ENCODE results near the gene RBM38. TPM values are rescaled to one million over a fixed set of nuclear protein-coding genes. Genes with fewer than 3 reads are reported as not detected.
A peak's percentile ranks its signal among the peaks of the same experiment; 100 is the strongest.

Gene RBM38
- total and polyA plus RNA-seq, 9 of the 15 experiments (the other 6 are each of a cell fraction or from before 2014, with no cell fraction given), result 0.28 to 82.4 (median 33.2) TPM

DNA sequence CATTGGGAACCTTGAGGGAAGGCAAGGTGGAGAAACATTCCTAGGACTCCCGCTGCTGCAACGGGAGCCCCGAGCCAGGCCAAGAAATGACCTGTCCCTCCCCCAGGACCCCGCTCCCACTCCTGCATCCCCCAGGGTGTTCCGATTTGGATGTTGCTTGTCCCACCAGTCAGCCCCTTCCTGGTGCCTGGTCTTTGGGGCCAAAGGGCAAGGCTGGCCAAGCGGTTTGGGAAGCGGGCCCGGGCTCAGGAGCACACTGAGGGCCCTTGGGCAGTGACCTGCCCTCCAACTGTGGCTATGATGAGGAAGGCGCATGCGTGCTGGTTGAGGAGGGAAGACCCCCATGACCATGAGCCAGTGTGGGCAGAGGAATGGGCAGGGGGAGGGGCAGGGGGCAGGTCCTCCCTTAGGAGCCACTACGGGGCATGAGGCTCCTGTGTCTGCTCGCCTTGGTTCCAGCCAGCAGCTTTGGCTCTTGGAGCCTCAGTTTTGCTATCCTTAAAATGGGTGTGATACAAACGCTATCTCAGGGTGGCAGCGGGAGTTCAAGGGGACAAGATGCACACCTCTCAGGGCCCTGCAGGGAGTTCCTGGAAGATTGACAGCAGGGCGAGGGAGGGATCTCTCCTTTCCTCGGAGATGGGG, 50.4 kb downstream of the RBM38 start (continued):
- TF ChIP-seq, protein P1, sequence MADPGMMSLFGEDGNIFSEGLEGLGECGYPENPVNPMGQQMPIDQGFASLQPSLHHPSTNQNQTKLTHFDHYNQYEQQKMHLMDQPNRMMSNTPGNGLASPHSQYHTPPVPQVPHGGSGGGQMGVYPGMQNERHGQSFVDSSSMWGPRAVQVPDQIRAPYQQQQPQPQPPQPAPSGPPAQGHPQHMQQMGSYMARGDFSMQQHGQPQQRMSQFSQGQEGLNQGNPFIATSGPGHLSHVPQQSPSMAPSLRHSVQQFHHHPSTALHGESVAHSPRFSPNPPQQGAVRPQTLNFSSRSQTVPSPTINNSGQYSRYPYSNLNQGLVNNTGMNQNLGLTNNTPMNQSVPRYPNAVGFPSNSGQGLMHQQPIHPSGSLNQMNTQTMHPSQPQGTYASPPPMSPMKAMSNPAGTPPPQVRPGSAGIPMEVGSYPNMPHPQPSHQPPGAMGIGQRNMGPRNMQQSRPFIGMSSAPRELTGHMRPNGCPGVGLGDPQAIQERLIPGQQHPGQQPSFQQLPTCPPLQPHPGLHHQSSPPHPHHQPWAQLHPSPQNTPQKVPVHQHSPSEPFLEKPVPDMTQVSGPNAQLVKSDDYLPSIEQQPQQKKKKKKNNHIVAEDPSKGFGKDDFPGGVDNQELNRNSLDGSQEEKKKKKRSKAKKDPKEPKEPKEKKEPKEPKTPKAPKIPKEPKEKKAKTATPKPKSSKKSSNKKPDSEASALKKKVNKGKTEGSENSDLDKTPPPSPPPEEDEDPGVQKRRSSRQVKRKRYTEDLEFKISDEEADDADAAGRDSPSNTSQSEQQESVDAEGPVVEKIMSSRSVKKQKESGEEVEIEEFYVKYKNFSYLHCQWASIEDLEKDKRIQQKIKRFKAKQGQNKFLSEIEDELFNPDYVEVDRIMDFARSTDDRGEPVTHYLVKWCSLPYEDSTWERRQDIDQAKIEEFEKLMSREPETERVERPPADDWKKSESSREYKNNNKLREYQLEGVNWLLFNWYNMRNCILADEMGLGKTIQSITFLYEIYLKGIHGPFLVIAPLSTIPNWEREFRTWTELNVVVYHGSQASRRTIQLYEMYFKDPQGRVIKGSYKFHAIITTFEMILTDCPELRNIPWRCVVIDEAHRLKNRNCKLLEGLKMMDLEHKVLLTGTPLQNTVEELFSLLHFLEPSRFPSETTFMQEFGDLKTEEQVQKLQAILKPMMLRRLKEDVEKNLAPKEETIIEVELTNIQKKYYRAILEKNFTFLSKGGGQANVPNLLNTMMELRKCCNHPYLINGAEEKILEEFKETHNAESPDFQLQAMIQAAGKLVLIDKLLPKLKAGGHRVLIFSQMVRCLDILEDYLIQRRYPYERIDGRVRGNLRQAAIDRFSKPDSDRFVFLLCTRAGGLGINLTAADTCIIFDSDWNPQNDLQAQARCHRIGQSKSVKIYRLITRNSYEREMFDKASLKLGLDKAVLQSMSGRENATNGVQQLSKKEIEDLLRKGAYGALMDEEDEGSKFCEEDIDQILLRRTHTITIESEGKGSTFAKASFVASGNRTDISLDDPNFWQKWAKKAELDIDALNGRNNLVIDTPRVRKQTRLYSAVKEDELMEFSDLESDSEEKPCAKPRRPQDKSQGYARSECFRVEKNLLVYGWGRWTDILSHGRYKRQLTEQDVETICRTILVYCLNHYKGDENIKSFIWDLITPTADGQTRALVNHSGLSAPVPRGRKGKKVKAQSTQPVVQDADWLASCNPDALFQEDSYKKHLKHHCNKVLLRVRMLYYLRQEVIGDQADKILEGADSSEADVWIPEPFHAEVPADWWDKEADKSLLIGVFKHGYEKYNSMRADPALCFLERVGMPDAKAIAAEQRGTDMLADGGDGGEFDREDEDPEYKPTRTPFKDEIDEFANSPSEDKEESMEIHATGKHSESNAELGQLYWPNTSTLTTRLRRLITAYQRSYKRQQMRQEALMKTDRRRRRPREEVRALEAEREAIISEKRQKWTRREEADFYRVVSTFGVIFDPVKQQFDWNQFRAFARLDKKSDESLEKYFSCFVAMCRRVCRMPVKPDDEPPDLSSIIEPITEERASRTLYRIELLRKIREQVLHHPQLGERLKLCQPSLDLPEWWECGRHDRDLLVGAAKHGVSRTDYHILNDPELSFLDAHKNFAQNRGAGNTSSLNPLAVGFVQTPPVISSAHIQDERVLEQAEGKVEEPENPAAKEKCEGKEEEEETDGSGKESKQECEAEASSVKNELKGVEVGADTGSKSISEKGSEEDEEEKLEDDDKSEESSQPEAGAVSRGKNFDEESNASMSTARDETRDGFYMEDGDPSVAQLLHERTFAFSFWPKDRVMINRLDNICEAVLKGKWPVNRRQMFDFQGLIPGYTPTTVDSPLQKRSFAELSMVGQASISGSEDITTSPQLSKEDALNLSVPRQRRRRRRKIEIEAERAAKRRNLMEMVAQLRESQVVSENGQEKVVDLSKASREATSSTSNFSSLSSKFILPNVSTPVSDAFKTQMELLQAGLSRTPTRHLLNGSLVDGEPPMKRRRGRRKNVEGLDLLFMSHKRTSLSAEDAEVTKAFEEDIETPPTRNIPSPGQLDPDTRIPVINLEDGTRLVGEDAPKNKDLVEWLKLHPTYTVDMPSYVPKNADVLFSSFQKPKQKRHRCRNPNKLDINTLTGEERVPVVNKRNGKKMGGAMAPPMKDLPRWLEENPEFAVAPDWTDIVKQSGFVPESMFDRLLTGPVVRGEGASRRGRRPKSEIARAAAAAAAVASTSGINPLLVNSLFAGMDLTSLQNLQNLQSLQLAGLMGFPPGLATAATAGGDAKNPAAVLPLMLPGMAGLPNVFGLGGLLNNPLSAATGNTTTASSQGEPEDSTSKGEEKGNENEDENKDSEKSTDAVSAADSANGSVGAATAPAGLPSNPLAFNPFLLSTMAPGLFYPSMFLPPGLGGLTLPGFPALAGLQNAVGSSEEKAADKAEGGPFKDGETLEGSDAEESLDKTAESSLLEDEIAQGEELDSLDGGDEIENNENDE (IDR thresholded peaks at IDR 0.05; ENCODE audit: low read depth, low read length), result no peak
- TF ChIP-seq, protein P2, sequence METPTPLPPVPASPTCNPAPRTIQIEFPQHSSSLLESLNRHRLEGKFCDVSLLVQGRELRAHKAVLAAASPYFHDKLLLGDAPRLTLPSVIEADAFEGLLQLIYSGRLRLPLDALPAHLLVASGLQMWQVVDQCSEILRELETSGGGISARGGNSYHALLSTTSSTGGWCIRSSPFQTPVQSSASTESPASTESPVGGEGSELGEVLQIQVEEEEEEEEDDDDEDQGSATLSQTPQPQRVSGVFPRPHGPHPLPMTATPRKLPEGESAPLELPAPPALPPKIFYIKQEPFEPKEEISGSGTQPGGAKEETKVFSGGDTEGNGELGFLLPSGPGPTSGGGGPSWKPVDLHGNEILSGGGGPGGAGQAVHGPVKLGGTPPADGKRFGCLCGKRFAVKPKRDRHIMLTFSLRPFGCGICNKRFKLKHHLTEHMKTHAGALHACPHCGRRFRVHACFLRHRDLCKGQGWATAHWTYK (CRISPR knock-in tag; IDR thresholded peaks at IDR 0.05), result no peak
- TF ChIP-seq ZNF57 (CRISPR knock-in tag; IDR thresholded peaks at IDR 0.05) (no peak), CBX1 (IDR thresholded peaks at IDR 0.05; ENCODE audit: low read depth) (peak; percentile 86; the same call in 1 of the 2 replicates), ZNF224 (CRISPR knock-in tag; IDR thresholded peaks at IDR 0.05) (no peak), KLF13 (tag; IDR thresholded peaks at IDR 0.05; ENCODE audit: borderline replicate concordance, low read depth) (no peak)
- TF ChIP-seq, protein P3, sequence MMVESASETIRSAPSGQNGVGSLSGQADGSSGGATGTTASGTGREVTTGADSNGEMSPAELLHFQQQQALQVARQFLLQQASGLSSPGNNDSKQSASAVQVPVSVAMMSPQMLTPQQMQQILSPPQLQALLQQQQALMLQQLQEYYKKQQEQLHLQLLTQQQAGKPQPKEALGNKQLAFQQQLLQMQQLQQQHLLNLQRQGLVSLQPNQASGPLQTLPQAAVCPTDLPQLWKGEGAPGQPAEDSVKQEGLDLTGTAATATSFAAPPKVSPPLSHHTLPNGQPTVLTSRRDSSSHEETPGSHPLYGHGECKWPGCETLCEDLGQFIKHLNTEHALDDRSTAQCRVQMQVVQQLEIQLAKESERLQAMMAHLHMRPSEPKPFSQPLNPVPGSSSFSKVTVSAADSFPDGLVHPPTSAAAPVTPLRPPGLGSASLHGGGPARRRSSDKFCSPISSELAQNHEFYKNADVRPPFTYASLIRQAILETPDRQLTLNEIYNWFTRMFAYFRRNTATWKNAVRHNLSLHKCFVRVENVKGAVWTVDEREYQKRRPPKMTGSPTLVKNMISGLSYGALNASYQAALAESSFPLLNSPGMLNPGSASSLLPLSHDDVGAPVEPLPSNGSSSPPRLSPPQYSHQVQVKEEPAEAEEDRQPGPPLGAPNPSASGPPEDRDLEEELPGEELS (CRISPR knock-in tag; IDR thresholded peaks at IDR 0.05; ENCODE audit: borderline replicate concordance), result no peak
- TF ChIP-seq, protein P4, sequence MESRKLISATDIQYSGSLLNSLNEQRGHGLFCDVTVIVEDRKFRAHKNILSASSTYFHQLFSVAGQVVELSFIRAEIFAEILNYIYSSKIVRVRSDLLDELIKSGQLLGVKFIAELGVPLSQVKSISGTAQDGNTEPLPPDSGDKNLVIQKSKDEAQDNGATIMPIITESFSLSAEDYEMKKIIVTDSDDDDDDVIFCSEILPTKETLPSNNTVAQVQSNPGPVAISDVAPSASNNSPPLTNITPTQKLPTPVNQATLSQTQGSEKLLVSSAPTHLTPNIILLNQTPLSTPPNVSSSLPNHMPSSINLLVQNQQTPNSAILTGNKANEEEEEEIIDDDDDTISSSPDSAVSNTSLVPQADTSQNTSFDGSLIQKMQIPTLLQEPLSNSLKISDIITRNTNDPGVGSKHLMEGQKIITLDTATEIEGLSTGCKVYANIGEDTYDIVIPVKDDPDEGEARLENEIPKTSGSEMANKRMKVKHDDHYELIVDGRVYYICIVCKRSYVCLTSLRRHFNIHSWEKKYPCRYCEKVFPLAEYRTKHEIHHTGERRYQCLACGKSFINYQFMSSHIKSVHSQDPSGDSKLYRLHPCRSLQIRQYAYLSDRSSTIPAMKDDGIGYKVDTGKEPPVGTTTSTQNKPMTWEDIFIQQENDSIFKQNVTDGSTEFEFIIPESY (CRISPR knock-in tag; IDR thresholded peaks at IDR 0.05), result peak; percentile 82; the same call in 1 of the 2 replicates
